MM.1S (cell line): ENCODE results near the gene ZMYM4.
"Not testable (repeated sequence)": the region's sequence is repeated elsewhere in the genome, so short reads cannot be mapped to it uniquely, and the experiment has no call there.

Experiments used
- DNase-seq: peaks from one replicate; pipeline ENCODE4 v3.0.0-alpha.2; 2015
- H2AFZ ChIP-seq: fragments of 300-600 bp; sonication (generic); 2 replicates; pipeline ENCODE4 v1.6.0; 2016; ENCODE audit warnings: antibody characterized with exemption, low read length
- H3F3A ChIP-seq: fragments of 300-600 bp; sonication (generic); 2 replicates; pipeline ENCODE4 v1.6.1; 2016; ENCODE audit warnings: mild to moderate bottlenecking, antibody characterized with exemption, low read length, moderate library complexity, mixed read lengths; ENCODE audit not compliant: insufficient read depth
- H3K27ac ChIP-seq: fragments of 300-600 bp; sonication (generic); 2 replicates; pipeline ENCODE4 v1.5.1; 2016; ENCODE audit warnings: mild to moderate bottlenecking, low read length
- H3K27me3 ChIP-seq: fragments of 300-600 bp; sonication (generic); replicated peaks from 2 replicates; pipeline ENCODE4 v1.6.0; 2016; ENCODE audit warnings: low read length; ENCODE audit not compliant: insufficient read depth
- H3K36me3 ChIP-seq: fragments of 300-600 bp; sonication (generic); replicated peaks from 2 replicates; pipeline ENCODE4 v1.6.1; 2016; ENCODE audit warnings: mild to moderate bottlenecking, low read length, mixed read lengths; ENCODE audit not compliant: insufficient read depth
- H3K4me1 ChIP-seq: fragments of 300-600 bp; sonication (generic); 2 replicates; pipeline ENCODE4 v1.6.1; 2016; ENCODE audit warnings: low read length, mixed read lengths
- H3K4me2 ChIP-seq: fragments of 300-600 bp; sonication (generic); 2 replicates; pipeline ENCODE4 v1.6.0; 2016; ENCODE audit warnings: low read depth, low read length
- H3K4me3 ChIP-seq: fragments of 300-600 bp; sonication (generic); 2 replicates; pipeline ENCODE4 v1.5.1; 2016; ENCODE audit warnings: low read length, mixed read lengths
- H3K79me2 ChIP-seq: fragments of 300-600 bp; sonication (generic); 2 replicates; pipeline ENCODE4 v1.6.1; 2016; ENCODE audit warnings: mixed run types, low read length, mixed read lengths
- H3K9ac ChIP-seq: fragments of 300-600 bp; sonication (generic); 2 replicates; pipeline ENCODE4 v1.6.1; 2016; ENCODE audit warnings: low read length, mixed read lengths
- H3K9me2 ChIP-seq: fragments of 300-600 bp; sonication (generic); replicated peaks from 2 replicates; pipeline ENCODE4 v1.6.1; 2016; ENCODE audit warnings: mild to moderate bottlenecking, low read length, mixed read lengths; ENCODE audit not compliant: insufficient read depth
- H3K9me3 ChIP-seq: fragments of 300-600 bp; sonication (generic); replicated peaks from 2 replicates; pipeline ENCODE4 v1.6.1; 2016; ENCODE audit warnings: mild to moderate bottlenecking, low read length, mixed read lengths; ENCODE audit not compliant: insufficient read depth
- H4K20me1 ChIP-seq: fragments of 300-600 bp; sonication (generic); 2 replicates; pipeline ENCODE4 v1.6.1; 2016; ENCODE audit warnings: mild to moderate bottlenecking, low read length, moderate library complexity, mixed read lengths; ENCODE audit not compliant: insufficient read depth
- CTCF ChIP-seq: fragments of 300-600 bp; sonication (generic); IDR thresholded peaks from 2 replicates; pipeline ENCODE4 v1.5.1; 2016; ENCODE audit warnings: antibody characterized with exemption, low read length, mixed read lengths
- EZH2 ChIP-seq: fragments of 300-600 bp; sonication (generic); optimal IDR thresholded peaks from 2 replicates; pipeline ENCODE3; 2017; ENCODE audit warnings: low read depth, mild to moderate bottlenecking, antibody characterized with exemption, low read length, mixed read lengths
- EZH2phosphoT487 ChIP-seq: fragments of 300-600 bp; sonication (generic); IDR thresholded peaks from 2 replicates; pipeline ENCODE4 v1.6.1; 2018; ENCODE audit warnings: antibody characterized with exemption, low read length

The ZMYM4 gene

GRCh38 chr1:35231287-35231686, 37.2 kb upstream of the ZMYM4 start:
- TF ChIP-seq CTCF (no peak), EZH2phosphoT487 (no peak), EZH2 (no peak)
- Histone ChIP-seq H3K4me1 (no peaks in the 10 kb centered on the region), H3K9me2 (no peaks in the 10 kb centered on the region), H4K20me1 (no peaks in the 10 kb centered on the region), H3K9me3 (no peaks in the 10 kb centered on the region), H2AFZ (no peak overlapping the region), H3K4me3 (no peak overlapping the region), H3K79me2 (no peaks in the 10 kb centered on the region), H3K27ac (no peak overlapping the region), H3K4me2 (no peak overlapping the region), H3K36me3 (no peaks in the 10 kb centered on the region), H3K9ac (no peak overlapping the region), H3F3A (no peaks in the 10 kb centered on the region), H3K27me3 (no peaks in the 10 kb centered on the region)
- DNase-seq, result no peak

- not testable (repeated sequence) for H3F3A ChIP-seq, H3K4me2 ChIP-seq, H3K9me2 ChIP-seq, H3K79me2 ChIP-seq, H3K27me3 ChIP-seq, H4K20me1 ChIP-seq, H3K4me3 ChIP-seq, H2AFZ ChIP-seq, H3K4me1 ChIP-seq, H3K36me3 ChIP-seq, H3K9ac ChIP-seq, H3K27ac ChIP-seq, DNase-seq, H3K9me3 ChIP-seq
Observed at GRCh38 chr1:35236772-35237171, 31.7 kb upstream of the ZMYM4 start.

GRCh38 chr1:35243691-35244090, 24.8 kb upstream of the ZMYM4 start:
- no peaks in the 10 kb centered on the region for H3K79me2 ChIP-seq
- H3K36me3 ChIP-seq, result no peaks in the 10 kb centered on the region
- no peaks in the 10 kb centered on the region for H3F3A ChIP-seq
- H3K4me1 ChIP-seq, result no peaks in the 10 kb centered on the region
- H3K27me3 ChIP-seq, result no peaks in the 10 kb centered on the region
- no peaks in the 10 kb centered on the region for H3K9me2 ChIP-seq
- no peak overlapping the region for H3K4me3 ChIP-seq
- H2AFZ ChIP-seq, result no peak overlapping the region
- no peak for TF ChIP-seq CTCF
- TF ChIP-seq EZH2, result no peak
- no peak for TF ChIP-seq EZH2phosphoT487
- H3K9me3 ChIP-seq, result no peaks in the 10 kb centered on the region
- no peak overlapping the region for H3K27ac ChIP-seq
- no peak overlapping the region for H3K4me2 ChIP-seq
- H3K9ac ChIP-seq, result no peak overlapping the region
- no peak for DNase-seq
- H4K20me1 ChIP-seq, result no peaks in the 10 kb centered on the region

GRCh38 chr1:35247256-35247655, 21.3 kb upstream of the ZMYM4 start:
- Histone ChIP-seq H3K9me2 (no peaks in the 10 kb centered on the region), H3K9me3 (no peaks in the 10 kb centered on the region), H4K20me1 (no peaks in the 10 kb centered on the region), H2AFZ (no peak overlapping the region), H3K4me3 (no peak overlapping the region), H3K4me1 (no peaks in the 10 kb centered on the region), H3K4me2 (no peak overlapping the region), H3F3A (no peaks in the 10 kb centered on the region), H3K27ac (no peak overlapping the region), H3K79me2 (no peaks in the 10 kb centered on the region), H3K36me3 (no peaks in the 10 kb centered on the region), H3K27me3 (no peaks in the 10 kb centered on the region), H3K9ac (no peak overlapping the region)
- no peak for DNase-seq
- TF ChIP-seq CTCF (no peak), EZH2phosphoT487 (no peak), EZH2 (no peak)
